Anterior cingulate cortex (tissue), 58 donors: Measurements from ENCODE around the gene NMRK1.

Source experiments
- DNase-seq, 58 donors: peaks; one replicate each; lab custom pipeline; 2025; lab: John Stamatoyannopoulos, UW

NMRK1 gene

DNA sequence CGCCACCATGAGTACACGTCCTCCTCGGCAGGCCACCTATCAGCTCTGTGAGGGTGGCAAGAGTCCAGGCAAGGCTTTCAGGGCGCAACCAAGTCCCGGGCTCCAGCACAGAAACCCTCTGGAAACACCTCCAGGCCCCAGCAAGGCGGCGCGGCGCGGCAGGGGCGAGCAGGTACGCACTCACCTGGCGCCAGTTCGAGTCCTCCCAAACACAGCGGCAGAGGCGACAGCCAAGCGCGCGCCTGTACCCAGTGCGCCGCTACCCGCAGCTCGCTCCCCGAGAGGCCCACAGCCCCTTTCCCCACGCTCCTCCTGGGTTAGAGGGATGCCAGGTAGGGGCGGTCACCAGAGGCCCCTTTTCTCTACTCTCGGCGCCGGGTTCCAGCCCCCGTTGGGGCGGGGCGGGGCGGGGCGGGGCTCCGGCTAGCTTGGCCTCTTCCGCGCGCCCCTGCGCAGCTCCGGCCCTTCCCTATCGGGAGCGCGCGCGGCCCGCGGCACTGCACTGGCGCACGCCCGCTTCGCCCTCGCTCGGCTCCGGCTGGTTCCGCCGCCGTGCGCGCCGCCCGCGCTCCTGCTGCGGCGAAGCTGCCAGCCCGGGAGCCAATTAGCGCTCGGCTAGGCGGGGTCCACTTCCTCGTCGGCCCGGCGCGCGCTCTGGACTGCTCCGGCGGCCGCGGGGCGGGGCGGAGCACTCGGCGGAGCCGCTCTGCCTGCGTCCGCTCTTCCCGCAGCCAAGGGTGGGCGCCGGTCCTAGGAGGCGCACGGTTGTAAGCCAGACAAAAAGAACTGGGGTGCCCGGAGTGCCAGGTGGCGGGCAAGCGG is at the start of gene NMRK1, which contains the start of gene OSTF1:
Gene NMRK1 (minus strand): TSS at position 332 of the 822 bp plus-strand sequence. CDS start 5,040 bp downstream, outside the sequence.
Gene OSTF1 (plus strand): TSS at position 691 of the 822 bp plus-strand sequence. CDS start 179 bp downstream, outside the sequence.
- peak; percentile 49 to 96 (median 90) for DNase-seq

DNA sequence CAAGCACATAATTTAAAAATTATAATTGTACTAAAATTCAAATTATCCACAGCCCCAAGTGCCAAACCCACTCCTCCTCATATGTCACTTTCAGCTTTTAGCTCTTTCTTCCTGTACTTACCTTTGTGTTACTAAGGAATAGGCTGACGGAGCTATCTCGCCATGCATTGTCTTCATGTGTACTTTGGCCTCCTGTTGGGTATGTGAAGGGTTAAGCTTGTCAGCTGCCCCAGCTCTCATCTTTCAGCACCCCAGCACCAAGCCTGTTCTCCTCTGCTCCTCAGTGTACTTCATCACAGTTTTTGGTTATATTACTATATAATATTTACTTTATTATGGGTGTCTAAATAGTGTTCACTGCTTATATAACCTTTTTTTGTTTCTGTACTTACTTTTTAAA is 46.5 kb upstream of the NMRK1 start:
- no peak for DNase-seq

DNA sequence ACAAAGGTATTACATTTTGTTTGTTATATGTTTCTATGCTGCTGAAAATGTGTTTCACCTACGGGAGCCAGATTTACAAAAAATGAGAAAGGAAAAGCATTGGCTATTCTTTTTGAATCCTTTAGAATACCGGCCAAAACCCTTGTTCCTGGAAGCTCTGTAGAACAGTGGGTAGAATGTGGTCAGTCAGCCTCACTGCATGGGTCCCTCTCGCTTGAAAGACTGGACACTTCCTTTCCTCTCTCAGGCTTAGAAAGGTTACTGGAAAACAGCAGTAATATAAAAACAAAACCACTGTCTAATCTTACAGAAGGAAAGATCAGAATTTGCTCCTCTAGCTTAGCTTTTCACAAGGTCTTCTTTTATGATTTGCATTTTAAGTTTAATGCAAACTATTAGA is 45.4 kb upstream of the NMRK1 start:
- DNase-seq = no peak

DNA sequence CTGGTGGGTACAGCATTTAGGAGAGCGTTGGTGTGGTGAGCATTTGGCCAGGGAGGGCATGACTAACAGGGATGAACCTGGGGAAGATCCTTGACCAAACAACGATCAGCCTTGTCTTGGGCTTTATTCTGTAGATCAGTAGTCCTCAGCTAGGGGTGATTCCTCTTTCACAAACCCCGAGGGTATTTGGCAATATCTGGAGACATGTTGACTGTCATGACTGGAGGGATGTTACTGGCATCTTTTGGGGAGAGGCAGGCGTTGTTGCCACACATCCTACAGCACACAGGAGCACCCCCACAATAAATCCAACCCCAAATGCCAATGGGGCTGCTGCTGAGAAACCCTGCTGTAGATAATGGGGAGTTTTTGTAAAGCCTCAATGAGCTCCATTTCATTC is 44.3 kb upstream of the NMRK1 start:
- DNase-seq = no peak

DNA sequence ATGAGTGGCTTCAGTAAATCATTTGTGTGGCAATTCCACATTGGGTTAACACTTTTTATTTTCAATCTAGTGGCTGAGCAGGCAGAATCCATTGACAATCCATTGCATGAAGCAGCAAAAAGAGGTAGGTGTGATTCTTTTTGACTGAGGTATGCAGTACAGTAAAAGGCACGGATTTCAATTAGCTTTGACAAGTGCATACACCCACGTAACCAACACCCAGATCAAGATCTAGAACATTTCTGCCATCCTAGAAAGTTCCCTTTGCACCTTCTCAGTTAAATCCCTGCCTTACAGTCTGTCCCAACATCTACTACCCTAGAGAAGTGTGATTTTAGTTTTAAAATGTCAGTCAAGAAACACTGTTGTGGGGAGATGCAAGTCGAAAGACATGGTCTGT is 43.7 kb upstream of the NMRK1 start:
- no peak for DNase-seq

DNA sequence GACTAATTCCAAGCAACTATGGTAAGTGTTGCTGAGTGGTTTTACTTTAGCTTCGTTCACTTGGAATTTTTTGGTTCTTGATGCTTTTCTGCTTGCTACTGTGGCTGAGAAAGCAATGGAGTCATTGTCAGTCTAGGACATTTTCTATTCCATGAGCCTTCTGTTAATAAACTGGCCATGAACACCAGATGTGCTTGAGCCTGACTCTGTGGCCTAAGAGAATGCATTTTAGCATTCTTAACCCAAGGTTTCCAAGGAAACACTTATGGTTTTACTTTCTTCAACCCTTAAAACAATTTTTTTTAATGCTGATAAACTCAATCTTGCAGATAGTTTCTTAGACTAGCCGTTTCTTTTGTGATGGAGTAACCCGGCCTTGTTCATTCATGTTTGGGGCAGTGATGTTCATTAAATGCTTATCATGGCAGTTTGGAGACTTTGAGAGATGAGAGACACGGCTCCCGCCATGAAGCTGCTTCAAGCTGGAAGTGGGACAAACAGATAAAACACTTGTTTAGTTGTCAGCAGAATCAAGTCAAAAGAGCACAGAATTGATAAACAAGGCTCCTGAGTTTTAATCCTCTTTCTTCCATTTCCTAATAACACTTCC is 42.8 kb upstream of the NMRK1 start:
- no peak for DNase-seq

DNA sequence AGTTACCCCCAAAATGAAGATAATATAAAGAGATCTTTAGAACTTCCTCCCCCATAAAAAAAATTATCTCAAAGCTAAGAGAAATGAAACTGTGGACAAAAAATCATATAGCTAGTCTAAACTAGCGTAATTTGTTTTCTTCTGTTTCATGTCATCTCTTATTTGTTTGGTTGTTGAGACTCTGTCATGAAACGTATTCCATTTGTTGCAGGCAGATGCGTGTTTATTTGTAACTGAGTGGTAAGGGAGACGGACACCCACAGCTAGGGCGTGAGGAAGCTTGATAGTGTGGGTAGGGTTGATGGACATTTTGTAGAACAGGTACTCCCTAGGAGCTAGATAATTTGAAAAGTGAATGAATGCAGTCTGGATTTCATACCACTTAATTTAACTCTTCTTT is 42.2 kb upstream of the NMRK1 start:
- no peak for DNase-seq

DNA sequence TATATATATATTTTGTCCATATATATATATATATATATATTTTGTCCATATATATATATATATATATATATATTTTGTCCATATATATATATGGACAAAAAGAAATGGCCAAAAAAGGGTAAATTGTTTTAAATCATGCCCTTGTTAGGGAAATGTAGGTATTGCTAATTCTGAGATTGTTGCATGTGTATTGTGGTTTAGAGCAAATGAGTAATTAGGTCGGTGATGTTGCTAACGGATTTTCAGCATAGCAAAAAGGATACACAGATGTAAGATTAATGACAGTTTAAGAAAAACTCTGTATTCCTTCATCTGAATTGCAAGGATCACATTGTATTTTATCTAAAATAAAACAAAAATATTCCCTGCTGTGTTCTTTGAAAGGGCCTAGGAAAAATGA is 40.6 kb upstream of the NMRK1 start:
- DNase-seq = no peak

DNA sequence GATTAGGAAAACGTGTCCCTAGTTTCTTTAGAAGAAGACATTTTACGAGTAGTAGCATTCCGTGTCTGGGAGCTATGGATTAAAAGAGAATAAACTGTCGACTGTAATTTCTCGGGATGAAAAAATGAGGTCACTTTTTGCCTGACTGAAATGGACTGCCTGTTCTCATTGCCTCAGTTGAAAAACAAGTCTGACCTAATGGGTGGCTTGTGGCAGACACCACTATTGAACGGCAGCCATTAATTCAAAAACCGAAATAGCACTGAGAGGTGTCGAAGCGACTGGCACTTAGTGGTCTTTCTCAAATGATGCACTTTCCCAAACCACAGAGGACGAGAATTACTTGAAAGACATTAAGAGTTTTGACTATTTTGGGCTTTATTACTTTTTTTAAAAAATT is 35.7 kb upstream of the NMRK1 start:
- peak in 1 of 58 donors; percentile 54 for DNase-seq

DNA sequence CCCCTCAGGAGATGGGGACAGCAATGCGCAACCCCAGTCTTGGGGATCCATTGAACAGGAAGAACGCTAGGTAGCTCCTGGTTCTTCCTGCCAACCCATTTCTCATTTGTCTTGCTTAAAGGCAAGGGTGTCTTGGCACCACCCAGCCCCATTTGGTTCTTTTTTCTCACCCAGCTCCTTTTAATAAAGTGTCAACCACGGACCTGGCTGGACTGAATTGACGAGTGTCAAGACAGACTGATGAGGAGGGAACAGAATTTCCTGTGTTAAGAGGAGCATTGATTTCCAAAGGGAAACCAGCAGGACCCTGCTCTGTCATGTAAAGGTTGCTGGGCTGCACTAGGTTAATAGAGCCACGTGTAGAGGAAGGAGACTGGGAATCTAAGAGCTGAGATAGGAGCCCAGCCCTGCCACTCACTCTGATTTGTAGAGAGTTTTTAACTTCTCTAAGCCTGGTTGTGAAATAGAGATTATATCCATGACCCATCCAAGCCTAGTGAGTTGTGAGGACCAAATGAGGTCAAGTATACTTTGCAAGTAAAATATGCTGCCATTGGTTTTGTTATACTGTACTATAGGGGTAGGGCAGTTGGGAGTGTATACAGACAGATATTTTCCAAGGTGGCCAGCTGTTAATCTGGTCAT is 34.1 kb upstream of the NMRK1 start:
- DNase-seq = no peak

DNA sequence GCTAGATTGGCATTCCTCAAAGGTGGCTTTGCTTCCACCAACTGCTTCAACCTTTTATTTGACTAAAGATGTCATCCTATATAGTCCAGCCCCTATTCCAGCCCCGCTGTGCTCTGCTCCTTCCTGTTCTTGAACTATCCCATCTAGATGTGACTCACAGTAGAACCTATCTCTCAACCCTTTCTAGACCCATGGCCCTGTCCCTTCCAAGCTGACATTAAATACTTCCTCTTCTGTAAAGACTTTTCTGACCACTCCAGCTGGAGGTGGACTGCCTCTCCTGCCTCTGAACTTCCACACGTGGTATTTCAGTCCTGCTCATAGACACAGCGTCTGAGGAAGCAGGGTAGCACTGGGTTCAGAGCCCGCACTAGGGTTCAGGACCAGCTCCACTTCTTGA is 32.7 kb upstream of the NMRK1 start:
- DNase-seq = no peak

DNA sequence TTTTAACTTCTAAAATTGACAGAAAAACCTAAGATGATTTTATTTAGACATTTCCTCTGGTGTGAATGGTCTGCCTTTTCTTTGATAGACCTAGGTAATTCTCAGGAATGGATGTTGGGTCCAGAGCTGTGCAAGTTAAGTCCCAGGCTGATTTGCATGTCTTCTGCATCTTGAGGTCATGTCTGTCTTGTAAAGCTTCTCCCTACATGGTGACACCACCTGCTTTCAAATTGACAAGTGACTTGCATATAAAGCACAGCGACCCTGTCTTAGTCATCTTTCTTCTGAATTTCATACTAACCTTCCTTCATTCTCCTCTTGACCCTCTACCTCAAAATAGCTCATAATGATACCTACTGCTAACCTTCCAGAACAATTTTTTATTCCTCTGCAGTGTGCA is 29.6 kb upstream of the NMRK1 start:
- no peak for DNase-seq

DNA sequence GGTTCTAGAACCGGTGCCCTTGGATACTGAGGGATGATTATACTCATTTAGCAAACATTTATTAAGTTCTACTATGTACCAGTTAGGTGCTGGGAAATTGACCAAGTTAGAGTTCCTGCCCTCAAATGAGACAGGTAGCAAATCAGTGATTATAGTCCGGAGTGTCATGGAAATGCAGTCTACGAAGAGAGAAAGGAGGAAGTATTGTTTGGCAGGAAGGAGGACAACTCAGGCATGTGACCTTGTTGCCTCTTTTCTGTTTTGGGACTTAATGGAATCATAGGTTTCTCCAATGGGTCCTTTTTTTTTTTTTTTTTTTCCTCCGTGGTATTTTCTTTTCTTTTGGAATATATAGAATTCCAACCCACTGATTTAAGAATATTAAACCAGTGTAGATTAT is 28.4 kb upstream of the NMRK1 start:
- no peak for DNase-seq

DNA sequence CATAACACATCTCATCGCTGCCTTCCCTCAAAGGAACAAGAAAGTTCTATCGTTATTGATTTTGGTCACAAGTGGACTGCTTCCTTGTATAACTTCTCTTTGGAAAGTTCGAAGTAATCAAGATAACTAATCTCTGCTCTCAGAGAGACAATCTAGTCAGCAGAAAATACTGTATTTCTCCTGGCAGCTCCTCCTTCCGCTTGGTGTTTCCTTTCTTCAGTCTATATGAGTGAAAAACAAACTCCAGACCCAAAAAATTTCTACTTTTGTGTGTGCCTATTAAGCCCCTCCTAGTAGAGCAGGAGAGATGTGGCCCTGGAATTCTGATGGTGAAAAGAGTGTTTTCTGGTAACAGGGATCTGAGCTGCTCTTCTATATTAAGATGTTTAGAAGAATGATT is 24.8 kb upstream of the NMRK1 start:
- no peak for DNase-seq

DNA sequence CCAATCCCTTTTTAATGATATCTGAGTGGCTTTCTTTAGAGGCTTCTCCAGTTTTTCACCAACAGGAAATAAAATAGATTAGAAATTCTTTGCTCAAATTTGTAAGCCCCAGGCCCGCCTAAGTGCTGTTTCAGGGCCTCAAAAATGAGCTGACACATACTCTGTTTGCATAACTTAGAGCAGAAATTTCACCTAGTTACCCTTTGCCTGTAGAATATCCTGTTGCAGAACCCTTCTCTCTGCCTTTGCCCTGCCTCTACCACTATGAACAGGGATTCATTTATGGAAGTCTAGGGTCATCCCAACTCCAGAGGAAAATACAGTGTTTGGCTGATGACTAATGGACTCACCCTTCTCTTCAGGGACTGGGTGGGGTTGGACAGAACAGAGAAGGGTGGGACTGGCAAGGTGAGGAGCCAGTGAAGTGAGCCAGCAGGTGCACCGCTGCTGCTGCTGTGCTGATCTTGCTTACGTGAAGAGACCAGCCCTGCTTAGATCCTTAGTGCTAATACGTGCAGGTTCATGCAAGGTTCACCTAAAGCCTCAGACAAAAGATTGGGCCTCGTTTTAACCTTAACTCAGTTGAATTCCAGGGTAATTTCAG is 23.2 kb upstream of the NMRK1 start:
- no peak for DNase-seq

DNA sequence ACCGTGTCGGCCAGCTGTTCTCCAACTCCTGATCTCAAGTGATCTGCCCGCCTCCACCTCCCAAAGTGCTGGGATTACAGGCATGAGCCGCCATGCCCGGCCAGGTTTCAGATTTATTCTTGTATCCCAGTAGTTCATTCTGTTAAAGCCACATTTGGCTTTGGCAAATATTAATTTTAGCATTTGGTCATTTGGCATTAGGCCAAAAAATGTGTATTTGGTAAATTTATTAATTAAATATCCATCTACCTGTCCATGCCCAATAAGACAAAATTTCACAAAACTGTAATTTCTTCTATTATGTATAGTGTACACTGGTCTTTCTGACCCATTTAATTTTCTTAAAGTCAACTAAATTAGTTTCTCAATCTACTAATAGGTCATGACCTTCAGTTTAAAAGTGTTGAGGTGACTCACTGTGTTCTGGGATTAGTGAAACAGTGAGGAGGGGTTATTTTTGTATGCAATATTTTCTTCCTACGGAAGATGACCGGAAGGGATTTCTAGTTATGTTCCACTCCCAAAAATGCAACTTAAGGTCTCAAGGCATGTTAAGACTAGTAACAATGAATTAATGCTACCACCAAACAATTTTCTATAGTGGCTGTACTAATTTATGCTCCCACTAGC is 21.4 kb upstream of the NMRK1 start:
- no peak for DNase-seq

DNA sequence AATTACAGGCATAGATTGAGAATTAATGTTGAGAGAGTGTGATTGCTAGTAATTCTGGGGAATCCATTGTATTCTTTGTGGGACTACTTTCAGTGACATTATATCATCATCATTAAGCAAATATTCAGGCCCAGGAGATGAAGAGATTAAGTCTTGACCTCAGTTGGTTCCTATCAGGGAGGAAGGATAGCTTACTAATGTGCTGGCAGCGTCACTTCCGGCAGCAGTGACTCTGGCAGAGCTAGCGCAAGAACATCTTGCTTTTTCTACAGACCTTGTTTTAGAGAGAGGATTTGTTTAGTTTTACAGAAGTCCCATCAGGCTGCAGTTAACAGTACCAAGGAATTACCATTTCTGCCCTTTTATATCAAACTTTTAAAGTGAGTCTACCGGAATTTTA is 20.6 kb upstream of the NMRK1 start:
- DNase-seq = no peak

DNA sequence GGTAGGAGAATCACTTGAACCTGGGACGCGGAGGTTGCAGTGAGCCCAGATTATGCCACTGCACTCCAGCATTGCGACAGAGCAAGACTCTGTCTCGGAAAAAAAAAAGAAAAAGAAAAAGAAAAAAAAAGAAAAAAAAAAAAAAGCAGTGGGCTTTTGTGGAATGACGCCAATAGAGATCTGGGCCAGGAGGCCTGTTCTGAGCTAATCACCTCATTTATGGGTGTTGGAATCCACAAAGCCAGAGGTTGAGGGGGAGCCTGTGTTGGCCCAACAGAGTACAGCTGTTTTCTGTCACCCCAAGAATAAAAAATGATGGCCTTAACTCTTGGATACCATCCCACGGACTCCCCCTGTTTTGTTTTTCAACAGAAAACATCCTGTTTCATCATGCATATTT is 18.9 kb upstream of the NMRK1 start:
- no peak for DNase-seq

DNA sequence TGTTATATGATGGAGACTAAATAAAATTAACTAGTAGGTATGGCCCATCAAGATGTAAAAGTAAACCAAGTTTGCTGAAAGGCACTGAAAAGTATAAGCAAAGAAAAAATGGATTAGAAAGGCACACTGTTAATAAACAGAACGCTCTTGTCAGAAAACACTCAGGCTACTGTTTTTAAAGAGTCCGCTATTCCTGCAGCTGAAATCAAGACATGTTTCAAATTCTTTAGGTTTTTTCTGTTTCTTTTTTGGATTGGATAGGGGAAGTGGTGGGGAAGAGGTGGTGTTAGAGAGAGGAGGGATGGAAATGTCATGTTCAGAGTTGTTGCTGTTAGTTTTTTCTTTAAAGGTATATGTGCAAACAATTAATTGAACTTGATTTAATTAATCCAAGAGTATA is 17.9 kb upstream of the NMRK1 start:
- DNase-seq = no peak

DNA sequence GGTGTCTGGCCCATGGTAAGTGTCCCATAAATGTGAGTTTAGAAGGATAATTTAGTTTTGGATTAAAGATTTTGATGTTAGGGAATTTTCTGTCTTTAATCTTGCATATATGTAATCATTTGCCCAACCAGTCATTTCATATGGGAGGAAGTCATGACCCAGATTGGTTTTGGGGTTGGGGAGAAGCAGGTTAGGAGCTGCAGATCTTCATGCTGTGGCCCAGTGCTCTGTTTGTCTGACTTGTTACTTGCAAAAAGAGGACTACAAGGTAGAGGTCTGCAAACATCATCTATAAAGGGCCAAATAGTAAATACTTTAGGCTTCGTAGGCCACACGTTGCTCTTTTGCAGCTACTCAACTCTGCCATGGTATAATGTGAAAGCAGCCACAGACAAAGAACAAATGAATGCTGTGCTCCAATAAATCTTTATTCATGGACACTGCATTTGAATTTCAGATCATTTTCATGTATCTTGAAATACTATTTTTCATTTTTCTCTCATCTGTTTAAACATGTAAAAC is 17.1 kb upstream of the NMRK1 start:
- no peak for DNase-seq

DNA sequence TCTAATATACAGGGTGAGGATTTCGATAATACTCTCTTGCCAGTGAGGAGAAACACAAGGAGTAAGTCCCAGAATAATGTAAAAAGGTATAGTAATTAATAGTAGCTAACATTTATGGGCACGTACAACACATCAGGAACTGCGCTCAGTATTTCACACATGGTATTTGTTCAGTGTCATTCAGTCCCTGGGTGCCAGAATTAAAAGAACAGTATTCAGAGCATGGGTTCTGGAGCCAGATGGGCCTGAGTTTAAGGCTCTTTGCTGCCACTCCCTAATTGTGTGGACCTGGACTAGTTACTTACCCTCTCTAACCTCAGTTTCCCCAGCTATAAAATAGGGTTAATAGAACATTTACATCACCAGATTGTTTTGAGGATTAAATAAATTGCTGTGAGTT is 16.7 kb upstream of the NMRK1 start:
- no peak for DNase-seq
